H54 (cell line): ENCODE measurements around the gene GPR132.

Experiments used
- DNase-seq: peaks from one replicate; pipeline ENCODE4 v3.0.0; 2011; ENCODE audit warnings: low spot score, mixed read lengths; ENCODE audit not compliant: insufficient read length
- FAIRE-seq: peaks from 3 replicates; lab custom pipeline; 2011; peaks lifted over from hg19 to GRCh38; lab: Jason Lieb, UNC
- POLR2A ChIP-seq: IDR thresholded peaks from 2 replicates; pipeline ENCODE4 v1.6.1; 2011; ENCODE audit warnings: low read depth, mild to moderate bottlenecking, low read length

Gene GPR132

DNA sequence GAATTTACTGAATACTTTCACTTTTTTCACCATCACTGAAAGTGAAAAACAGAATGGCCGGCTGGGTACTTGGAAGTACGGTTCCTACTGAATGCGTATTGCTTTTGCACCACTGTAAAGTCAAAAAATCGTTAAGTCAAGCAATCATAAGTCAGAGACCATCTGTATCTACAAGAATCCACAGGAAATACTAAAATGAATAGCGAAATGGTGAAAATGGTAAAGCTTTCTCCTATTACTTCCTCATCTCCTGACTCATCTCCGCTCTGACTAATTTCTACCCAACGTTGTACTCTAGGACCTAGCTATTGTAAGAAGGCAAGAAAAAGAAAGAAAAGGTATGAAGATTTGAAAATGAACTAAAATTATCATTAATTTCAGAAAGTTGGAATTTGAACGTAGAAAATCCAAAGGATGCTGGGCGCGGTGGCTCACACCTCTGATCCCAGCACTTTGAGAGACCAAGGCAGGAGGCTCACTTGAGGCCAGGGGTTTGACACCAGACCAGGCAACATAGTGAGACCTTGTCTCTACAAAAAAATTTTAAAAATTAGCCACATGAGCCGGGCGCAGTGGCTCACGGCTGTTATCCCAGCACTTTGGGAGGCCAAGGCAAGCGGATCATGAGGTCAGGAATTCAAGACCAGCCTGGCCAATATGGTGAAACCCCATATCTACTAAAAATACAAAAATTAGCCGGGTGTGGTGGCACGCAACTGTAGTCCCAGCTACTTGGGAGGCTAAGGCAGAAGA, 39.0 kb downstream of the GPR132 start:
- FAIRE-seq, result peak; percentile 86
- TF ChIP-seq POLR2A, result no peak
- no peak for DNase-seq

- no peak for TF ChIP-seq POLR2A
- DNase-seq (no peak), FAIRE-seq (no peak)
Observed at GRCh38 chr14:105025429-105025828, 39.8 kb downstream of the GPR132 start.

- peak; percentile 51 for DNase-seq
Observed at GRCh38 chr14:105023791-105024480, 41.3 kb downstream of the GPR132 start.

GRCh38 chr14:105023144-105023543, 42.1 kb downstream of the GPR132 start:
- FAIRE-seq (peak; percentile 94), DNase-seq (no peak)
- no peak for TF ChIP-seq POLR2A

More at GRCh38 chr14:105023791-105024480, 41.3 kb downstream of the GPR132 start:
- peak; percentile 38 for FAIRE-seq
- no peak for TF ChIP-seq POLR2A

GRCh38 chr14:105022276-105022670, 43.0 kb downstream of the GPR132 start:
- DNase-seq (no peak), FAIRE-seq (peak; percentile 27)
- no peak for TF ChIP-seq POLR2A

GRCh38 chr14:105021656-105022275, 43.5 kb downstream of the GPR132 start:
- DNase-seq (no peak), FAIRE-seq (no peak)

DNA sequence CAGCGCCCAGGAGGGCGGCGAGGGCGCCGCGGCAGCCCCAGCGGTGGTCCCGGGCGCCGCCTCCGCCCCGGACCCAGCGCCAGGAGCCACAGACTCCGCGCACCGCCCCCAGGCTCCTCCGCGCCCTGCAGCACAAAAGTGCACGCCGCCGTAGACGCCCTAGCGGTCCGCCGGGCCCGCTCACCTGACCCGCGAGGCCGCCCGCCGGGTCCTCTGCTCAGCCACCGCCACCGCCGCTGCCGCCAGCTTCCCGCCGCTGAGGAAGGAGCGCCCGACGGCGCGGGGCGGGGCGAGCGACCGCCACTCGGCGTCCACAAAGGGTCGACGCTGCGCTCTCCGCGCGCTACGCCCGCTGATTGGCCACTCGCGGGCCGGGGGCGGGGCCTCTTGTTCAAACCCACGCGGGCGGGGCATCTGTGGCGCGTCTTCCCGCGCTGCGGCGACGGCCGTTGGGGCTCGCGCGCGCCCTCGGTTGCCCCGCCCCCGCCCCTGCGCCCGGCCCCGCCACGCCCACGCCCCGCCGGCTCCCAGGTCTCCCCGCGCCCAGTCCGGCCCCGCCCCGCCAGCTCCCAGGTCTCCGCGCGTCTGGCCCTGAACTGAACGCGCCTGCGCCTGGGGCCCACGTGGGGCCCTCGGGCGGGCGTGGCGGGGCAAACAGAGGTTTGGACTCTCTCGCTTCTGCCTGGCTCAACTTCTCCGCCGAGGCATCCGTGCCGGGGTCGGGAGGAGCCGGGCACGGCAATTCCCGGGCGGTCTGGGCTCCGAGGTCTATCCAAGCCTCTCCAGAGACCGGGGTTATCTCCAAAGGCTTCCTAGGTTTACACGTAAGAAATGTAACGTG, 44.2 kb downstream of the GPR132 start, which contains the start of gene CDCA4:
Gene CDCA4, minus strand, starts transcription at position 269 of the 841 bp plus-strand sequence. CDS start 9,154 bp downstream, outside the sequence.
- FAIRE-seq (no peak), DNase-seq (peak; percentile 92)
- peak; percentile 66 for TF ChIP-seq POLR2A

More at GRCh38 chr14:105021656-105022275, 43.5 kb downstream of the GPR132 start:
- no peak for TF ChIP-seq POLR2A

- no peak for TF ChIP-seq POLR2A
- FAIRE-seq, result no peak
- DNase-seq, result no peak
Observed at GRCh38 chr14:105019861-105020814, 45.1 kb downstream of the GPR132 start.

DNA sequence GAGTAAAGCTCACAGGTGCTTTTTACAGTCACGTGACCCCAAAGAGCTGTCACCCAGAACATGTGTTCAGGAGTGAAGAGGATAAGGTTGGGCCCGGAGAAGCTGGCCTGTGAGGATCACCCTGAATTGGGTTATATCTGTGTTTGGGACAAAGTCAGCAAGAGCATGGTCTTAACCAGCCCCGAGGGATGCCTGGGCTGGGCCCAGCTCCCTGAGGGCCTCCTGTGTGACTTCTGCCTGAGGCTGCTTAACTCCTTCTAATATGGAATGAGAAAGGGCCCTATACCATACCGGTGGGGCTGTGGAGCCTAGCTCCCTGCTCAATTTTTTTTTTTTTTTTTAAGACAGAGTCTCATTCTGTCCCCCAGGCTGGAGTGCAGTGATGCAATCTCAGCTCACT, 46.8 kb downstream of the GPR132 start:
- FAIRE-seq, result no peak
- no peak for DNase-seq

DNA sequence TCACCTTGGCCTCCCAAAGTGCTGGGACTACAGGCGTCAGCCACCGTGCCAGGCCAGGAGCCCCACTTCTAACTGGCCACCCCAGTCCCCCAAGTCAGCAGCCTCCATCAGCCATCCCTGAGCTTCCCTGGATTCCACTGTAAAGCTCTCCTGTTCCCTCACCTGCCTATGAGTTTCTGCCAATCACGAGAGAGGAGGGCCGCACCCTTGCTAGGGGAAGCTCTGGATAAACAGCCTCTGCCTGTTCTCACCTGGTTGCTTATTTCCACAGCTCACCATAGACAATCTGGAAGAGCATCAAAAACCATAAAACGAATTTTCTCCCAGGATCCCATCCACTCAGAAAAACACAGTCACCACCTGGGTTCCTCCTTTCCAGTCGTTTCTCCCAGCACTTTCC, 49.3 kb downstream of the GPR132 start:
- FAIRE-seq (no peak), DNase-seq (no peak)
- no peak for TF ChIP-seq POLR2A

More for the DNA sequence above, 46.8 kb downstream of the GPR132 start:
- no peak for TF ChIP-seq POLR2A

GRCh38 chr14:105015242-105015641, 50.0 kb downstream of the GPR132 start:
- DNase-seq (no peak), FAIRE-seq (no peak)
- no peak for TF ChIP-seq POLR2A

- DNase-seq (no peak), FAIRE-seq (no peak)
- no peak for TF ChIP-seq POLR2A
Observed at GRCh38 chr14:105014631-105015030, 50.6 kb downstream of the GPR132 start.
